HG03060 (cell line): ENCODE results near the gene KDM2B.

Source experiments
- ATAC-seq: cut with Tn5 transposase; IDR thresholded peaks from one replicate; pipeline ENCODE4 v1.9.1; 2021; ENCODE audit warnings: low read depth, moderate number of reproducible peaks; ENCODE audit not compliant: unreplicated experiment

The KDM2B gene

GRCh38 chr12:121442028-121442948 is 138.5 kb downstream of the KDM2B start:
- ATAC-seq = no peak

GRCh38 chr12:121441555-121441954 is 139.3 kb downstream of the KDM2B start:
- no peak for ATAC-seq

GRCh38 chr12:121440768-121441167 is 140.1 kb downstream of the KDM2B start:
- ATAC-seq = no peak

- ATAC-seq = no peak
Measured at GRCh38 chr12:121439715-121440114, 141.1 kb downstream of the KDM2B start.

GRCh38 chr12:121438905-121439304 is 141.9 kb downstream of the KDM2B start:
- no peak for ATAC-seq

DNA sequence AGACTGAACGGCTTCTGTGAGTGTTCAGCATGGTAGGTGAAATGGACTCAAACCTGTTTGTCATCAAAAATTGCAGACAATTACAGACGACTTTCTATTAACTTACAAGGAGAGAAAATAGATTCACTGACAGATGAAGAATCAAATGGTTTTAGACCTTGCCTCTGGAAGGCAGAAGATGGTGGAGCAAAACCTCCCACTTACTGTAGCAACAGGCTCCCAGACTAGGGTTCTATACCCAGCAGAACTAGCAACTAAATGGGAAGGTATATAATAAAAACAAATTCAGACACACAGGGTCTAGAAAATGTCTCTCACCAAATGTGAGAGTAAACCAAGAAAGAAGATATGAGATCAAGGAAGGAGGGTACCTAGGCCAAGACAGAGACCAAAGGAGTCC is 144.1 kb downstream of the KDM2B start:
- ATAC-seq = no peak

GRCh38 chr12:121432740-121433480 is 147.9 kb downstream of the KDM2B start:
- no peak for ATAC-seq

- no peak for ATAC-seq
Measured at GRCh38 chr12:121430833-121431415, 149.9 kb downstream of the KDM2B start.

- no peak for ATAC-seq
Measured at GRCh38 chr12:121428883-121429282, 151.9 kb downstream of the KDM2B start.

GRCh38 chr12:121427556-121428050 is 153.2 kb downstream of the KDM2B start:
- ATAC-seq = no peak

DNA sequence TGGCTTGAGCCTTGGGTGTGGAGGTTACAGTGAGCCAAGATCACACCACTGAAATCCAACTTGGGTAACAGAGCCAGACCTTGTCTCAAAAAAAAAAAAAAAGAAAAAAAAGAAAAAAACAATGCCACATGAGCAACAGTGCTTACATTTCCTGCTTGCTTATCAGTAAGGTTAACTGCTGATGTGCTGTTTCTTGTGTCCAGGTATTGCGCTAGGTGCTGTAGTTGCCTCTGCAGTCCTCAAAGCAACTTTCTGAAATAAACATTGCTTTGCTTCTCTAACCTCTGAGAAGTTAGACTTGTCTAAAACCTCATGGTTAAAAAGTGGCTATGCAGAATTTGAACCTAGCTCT is 156.2 kb downstream of the KDM2B start:
- no peak for ATAC-seq

- ATAC-seq = no peak
Measured at GRCh38 chr12:121423682-121424623, 156.9 kb downstream of the KDM2B start.

DNA sequence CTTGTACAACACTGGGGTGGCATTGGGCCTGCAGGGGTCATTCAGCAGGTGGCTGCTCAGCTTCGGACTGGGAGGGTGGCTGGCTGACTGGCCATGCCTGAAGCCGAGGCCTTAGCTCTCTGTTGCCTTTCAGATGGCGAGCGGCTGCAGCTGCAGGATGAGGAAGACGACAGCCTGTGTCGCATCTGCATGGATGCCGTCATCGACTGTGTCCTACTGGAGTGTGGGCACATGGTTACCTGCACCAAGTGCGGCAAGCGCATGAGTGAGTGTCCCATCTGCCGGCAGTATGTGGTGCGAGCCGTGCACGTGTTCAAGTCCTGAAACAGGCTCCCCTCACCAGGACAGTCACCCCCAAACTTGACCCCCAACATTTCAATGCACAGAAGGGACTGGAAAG is 157.6 kb downstream of the KDM2B start:
- ATAC-seq = no peak

- no peak for ATAC-seq
Measured at GRCh38 chr12:121420109-121420508, 160.7 kb downstream of the KDM2B start.

DNA sequence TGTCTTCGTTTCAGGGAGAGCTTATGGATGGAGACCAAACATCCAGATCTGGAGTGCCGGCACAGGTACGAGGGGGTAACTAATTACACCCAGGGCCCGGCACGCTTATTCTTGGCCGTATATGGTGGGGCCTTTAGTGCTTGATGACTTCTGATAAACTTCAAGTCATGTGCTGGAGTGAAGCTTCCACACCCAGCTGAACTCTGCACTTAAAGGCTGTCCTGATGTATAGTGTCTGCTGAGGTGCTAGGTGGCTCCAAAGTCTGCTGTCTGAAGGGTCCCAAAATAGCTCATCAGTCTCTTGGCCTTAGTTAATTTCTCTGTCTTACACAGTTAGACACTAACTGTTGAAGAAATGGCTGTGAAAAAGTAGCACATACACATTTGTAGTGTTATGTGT is 163.0 kb downstream of the KDM2B start:
- ATAC-seq = no peak

GRCh38 chr12:121413917-121414316 is 166.9 kb downstream of the KDM2B start:
- no peak for ATAC-seq

GRCh38 chr12:121405211-121405610 is 175.6 kb downstream of the KDM2B start:
- no peak for ATAC-seq

DNA sequence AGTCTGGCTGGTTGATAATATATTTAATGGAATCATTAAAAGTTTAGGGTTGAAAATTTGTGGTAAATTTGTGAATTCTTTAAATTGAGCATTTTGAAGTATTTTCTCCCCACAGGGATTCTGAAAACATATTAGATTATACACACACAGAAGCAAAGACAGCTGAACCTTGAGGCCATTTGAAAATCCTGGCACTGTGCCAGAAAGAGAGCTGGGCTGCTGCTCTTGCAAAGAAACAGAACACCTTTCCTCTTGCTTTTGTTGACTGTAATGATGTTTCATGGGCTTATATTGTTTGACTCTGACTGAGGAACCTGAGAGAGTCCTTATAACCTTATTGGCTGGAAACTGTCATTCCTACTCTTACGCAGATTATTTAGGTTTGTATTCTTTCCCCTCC is 176.1 kb downstream of the KDM2B start:
- ATAC-seq = no peak

- no peak for ATAC-seq
Measured at GRCh38 chr12:121403721-121404120, 177.1 kb downstream of the KDM2B start.
